ENCODE results near the gene SPRR3.
"Not testable (repeated sequence)": the region's sequence is repeated elsewhere in the genome, so short reads cannot be mapped to it uniquely, and the experiment has no call there.

Gene SPRR3

GRCh38 chr1:152986578-152986977 lies 15.0 kb upstream of the SPRR3 start:
- DNase-seq: no peak

DNA sequence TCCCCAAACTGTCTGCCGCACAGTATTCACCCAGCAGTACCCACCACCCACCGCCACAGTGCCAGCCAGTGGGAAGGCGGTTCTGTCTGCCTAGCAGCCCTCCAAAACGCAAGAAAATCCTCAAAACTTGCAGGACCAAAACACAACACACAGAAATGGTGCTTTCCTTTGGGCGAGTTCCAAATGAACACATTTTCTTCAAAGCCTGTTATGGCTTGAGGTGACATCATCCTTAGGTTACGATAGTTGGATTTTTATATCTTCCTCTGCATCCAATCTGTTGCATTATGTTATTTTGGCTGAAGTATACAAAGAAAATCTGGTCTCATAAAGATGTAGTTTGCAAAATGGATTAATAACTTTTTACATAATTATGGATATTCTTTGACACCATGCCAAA lies 8.4 kb upstream of the SPRR3 start:
- no peak for DNase-seq

DNA sequence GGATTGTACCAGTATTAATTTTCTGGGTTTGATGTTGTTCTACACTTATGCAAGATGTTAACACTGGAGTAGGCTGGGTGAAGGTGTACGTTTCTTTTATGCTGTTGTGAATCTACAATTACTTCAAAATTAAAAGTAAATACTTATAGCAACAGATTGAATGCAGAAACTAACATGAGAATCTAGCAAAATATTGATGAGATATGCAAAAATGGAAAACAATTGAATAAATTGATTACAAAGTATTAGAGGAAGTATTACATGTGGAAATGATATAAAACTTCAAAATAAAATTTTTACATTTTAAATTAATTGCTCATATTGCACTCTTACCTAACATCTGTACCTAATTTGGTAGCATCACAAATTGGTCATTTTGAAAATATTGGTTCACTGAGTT lies 5.7 kb upstream of the SPRR3 start:
- no peak for DNase-seq

- DNase-seq: peak in 1 of 2 donors; percentile 27
These were observed 4.7 kb upstream of the SPRR3 start for GRCh38 chr1:152996633-152997400.

DNA sequence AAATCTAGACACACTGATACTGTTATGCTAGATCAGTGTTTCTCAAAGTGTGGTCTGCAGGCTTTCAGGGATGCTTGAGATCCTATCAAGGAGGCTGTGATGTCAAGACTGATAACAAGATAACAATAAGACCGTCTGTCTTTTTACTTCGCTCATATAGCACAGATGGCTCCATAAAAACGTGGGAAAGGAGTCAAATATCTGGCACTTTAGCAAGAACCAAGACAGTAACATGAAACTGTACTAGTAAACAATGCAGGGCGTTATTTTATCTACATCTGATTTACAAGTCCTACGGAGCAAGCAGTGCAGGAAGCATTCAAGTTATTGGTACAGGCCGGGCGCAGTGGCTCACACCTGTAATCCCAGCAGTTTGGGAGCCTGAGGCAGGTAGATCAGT lies 3.6 kb upstream of the SPRR3 start:
- DNase-seq: no peak

- DNase-seq: no peak
These were observed 3.1 kb upstream of the SPRR3 start for GRCh38 chr1:152998476-152998875.

DNA sequence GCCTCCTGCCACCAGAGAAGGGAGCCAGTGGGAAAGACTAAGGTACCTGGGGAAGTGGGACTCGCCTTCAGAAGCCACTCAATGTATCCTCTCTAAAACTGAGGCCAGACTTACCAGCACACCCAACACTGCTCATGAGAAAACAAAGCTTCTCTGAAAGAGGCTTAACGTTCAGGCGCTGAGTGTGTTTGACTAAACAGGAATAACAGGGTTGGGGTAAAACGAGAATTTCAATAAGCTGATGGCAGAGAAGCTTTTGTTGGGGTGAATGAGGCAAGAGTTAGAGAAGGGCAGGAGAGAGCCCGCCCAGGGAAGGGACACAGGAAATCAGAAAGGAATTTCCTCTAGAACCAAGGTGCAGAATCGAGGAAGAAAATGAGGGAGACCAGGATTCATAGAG lies 1.7 kb upstream of the SPRR3 start:
- no peak for DNase-seq

GRCh38 chr1:153000294-153000693 lies 1.3 kb upstream of the SPRR3 start:
- DNase-seq: no peak

DNA sequence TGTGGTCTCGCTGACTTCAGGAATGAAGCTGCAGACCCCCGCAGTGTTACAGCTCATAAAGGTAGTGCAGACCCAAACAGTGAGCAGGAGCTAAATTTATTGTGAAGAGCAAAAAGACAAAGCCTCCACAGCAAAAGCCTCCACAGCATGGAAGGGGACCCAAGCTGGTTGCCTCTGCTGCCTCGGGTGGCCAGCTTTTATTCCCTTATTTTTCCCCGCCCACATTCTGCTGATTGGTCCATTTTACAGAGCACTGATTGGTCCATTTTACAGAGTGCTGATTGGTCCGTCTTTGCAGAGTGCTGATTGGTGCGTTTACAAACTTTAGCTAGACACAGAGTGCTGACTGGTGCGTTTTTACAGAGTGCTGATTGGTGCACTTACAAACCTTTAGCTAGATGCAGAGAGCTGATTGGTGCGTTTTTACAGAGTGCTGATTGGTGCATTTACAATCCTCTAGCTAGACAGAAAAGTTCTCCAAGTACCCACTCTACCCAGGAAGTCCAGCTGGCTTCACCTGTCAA lies 9.7 kb downstream of the SPRR3 start:
- not testable (repeated sequence) for DNase-seq

GRCh38 chr1:153021829-153022228 lies 20.3 kb downstream of the SPRR3 start:
- DNase-seq: not testable (repeated sequence)

GRCh38 chr1:153022340-153022739 lies 20.8 kb downstream of the SPRR3 start:
- DNase-seq: not testable (repeated sequence)

GRCh38 chr1:153023109-153023508 lies 21.6 kb downstream of the SPRR3 start:
- no peak for DNase-seq

- no peak for DNase-seq
These were observed 22.9 kb downstream of the SPRR3 start for GRCh38 chr1:153024413-153024812.

DNA sequence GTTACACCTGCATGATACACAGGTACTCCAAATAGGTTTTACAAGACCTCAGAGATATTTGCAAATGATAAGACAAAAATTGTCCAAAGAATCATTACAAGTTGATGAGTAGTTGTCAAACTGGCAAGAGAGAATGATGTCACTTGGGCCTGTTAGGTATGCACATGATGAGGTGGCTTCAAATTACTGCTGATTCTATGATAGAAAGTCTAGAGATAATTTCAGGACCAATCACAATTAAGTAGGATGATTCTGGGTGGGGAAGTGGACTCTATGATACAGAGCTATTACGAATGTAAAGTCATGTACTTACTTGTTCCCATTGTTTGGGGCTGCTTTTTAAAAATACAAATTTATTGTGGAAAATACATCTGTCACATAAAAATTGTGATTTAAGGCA lies 24.2 kb downstream of the SPRR3 start:
- no peak for DNase-seq

DNA sequence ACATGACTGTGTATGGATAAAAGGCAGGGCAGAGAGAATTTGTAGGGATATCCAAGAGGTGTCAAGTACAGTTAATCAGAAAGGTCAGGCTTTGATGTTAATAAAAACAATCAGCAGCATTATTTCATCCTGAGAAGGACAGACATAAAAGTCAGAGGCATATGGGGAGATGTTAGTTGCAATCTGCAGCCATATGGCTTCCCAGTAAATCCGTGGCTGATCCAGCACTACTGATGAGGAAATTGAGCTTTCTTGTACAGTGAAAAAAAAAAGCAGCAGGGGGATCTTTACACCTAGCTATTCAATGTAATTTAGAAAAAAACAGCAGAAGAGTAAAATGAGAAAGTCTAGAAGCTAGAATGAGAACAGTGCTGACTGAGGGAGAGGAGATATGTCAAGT lies 27.2 kb downstream of the SPRR3 start:
- DNase-seq: peak in 1 of 2 donors; percentile 4

- no peak for DNase-seq
These were observed 29.3 kb downstream of the SPRR3 start, which contains the start of gene SPRR1B for GRCh38 chr1:153030895-153031294. TSS of gene SPRR1B (plus strand) at chr1:153031203. CDS start at chr1:153032346, 1,143 bp downstream.

- DNase-seq: no peak
These were observed 30.5 kb downstream of the SPRR3 start for GRCh38 chr1:153032073-153032472.

- peak in 1 of 2 donors; percentile 46 for DNase-seq
These were observed 31.2 kb downstream of the SPRR3 start for GRCh38 chr1:153032677-153033308.

DNA sequence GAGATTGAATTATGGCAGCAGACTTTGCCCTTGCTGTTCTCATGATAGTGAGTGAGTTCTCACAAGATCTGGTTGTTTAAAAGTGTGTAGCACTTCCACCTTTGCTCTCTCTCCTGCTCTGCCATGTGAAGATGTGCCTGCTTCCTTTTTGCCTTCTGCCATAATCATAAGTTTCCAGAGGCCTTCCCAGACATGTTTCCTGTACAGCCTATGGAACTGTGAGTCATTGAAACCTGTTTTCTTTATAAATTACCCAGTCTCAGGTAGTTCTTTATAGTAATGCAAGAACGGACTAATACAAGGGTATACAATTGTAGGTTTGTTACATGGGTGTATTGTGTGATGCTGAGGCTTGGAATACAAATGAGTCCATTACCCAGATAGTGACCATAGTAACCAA lies 33.7 kb downstream of the SPRR3 start:
- no peak for DNase-seq

- no peak for DNase-seq
These were observed 39.5 kb downstream of the SPRR3 start, which contains the start of gene SPRR2D for GRCh38 chr1:153040950-153041631. TSS of gene SPRR2D (minus strand) at chr1:153041120. CDS start at chr1:153040346, 774 bp downstream.

GRCh38 chr1:153049211-153049610 lies 47.7 kb downstream of the SPRR3 start:
- no peak for DNase-seq

Data from hippocampal formation (tissue), 2 donors.